GM18870 (cell line): ENCODE data around the gene CADM4.
"Not testable (repeated sequence)": the region's sequence is repeated elsewhere in the genome, so short reads cannot be mapped to it uniquely, and the experiment has no call there.

ENCODE experiments used
- ATAC-seq: cut with Tn5 transposase; IDR thresholded peaks from one replicate; pipeline ENCODE4 v1.9.1; 2021; ENCODE audit warnings: moderate library complexity; ENCODE audit not compliant: unreplicated experiment

CADM4 gene

GRCh38 chr19:43664018-43664417 is 24.4 kb upstream of the CADM4 start:
- ATAC-seq = no peak

- ATAC-seq = no peak
Measured at GRCh38 chr19:43662487-43662886, 22.8 kb upstream of the CADM4 start.

GRCh38 chr19:43660971-43661360 is 21.3 kb upstream of the CADM4 start:
- no peak for ATAC-seq

GRCh38 chr19:43660301-43660970 is 20.8 kb upstream of the CADM4 start:
- no peak for ATAC-seq

GRCh38 chr19:43658494-43658893 is 18.8 kb upstream of the CADM4 start:
- ATAC-seq = no peak

- no peak for ATAC-seq
Measured at GRCh38 chr19:43658001-43658400, 18.4 kb upstream of the CADM4 start.

- ATAC-seq = no peak
Measured at GRCh38 chr19:43656436-43656835, 16.8 kb upstream of the CADM4 start.

GRCh38 chr19:43652546-43652874 is 12.9 kb upstream of the CADM4 start:
- ATAC-seq = no peak

- no peak for ATAC-seq
Measured at GRCh38 chr19:43651758-43652545, 12.3 kb upstream of the CADM4 start.

- not testable (repeated sequence) for ATAC-seq
Measured at GRCh38 chr19:43650276-43650675, 10.6 kb upstream of the CADM4 start.

GRCh38 chr19:43649514-43649913 is 9.9 kb upstream of the CADM4 start:
- ATAC-seq = no peak

- ATAC-seq = no peak
Measured at GRCh38 chr19:43648633-43649032, 9.0 kb upstream of the CADM4 start.

- ATAC-seq = no peak
Measured at GRCh38 chr19:43644181-43644580, 4.5 kb upstream of the CADM4 start.

- ATAC-seq = no peak
Measured at GRCh38 chr19:43643326-43643725, 3.7 kb upstream of the CADM4 start.

GRCh38 chr19:43642531-43642930 is 2.9 kb upstream of the CADM4 start:
- no peak for ATAC-seq

GRCh38 chr19:43641333-43641732 is 1.7 kb upstream of the CADM4 start:
- ATAC-seq = no peak

- ATAC-seq = no peak
Measured at GRCh38 chr19:43640424-43640757, 741 bp upstream of the CADM4 start.

- ATAC-seq = no peak
Measured at GRCh38 chr19:43638995-43639518, 593 bp downstream of the CADM4 start.

GRCh38 chr19:43638214-43638994 is 1.2 kb downstream of the CADM4 start:
- ATAC-seq = no peak

- no peak for ATAC-seq
Measured at GRCh38 chr19:43636121-43636683, 3.4 kb downstream of the CADM4 start.

GRCh38 chr19:43635561-43635940 is 4.1 kb downstream of the CADM4 start:
- not testable (repeated sequence) for ATAC-seq
